GM12875 (cell line): ENCODE measurements around the gene LPA.

Experiments used
- H3K4me3 ChIP-seq: one replicate; pipeline ENCODE4 v1.5.1; 2011; ENCODE audit warnings: low read depth, low read length, control low read depth
- TF ChIP-seq, protein P1 (sequence below): IDR thresholded peaks from 2 replicates; pipeline ENCODE4 v1.5.1; 2011; ENCODE audit warnings: low read depth, mild to moderate bottlenecking, control low read depth, inconsistent platforms, low read length, moderate library complexity, borderline replicate concordance; ENCODE audit not compliant: insufficient read depth

The LPA gene

DNA sequence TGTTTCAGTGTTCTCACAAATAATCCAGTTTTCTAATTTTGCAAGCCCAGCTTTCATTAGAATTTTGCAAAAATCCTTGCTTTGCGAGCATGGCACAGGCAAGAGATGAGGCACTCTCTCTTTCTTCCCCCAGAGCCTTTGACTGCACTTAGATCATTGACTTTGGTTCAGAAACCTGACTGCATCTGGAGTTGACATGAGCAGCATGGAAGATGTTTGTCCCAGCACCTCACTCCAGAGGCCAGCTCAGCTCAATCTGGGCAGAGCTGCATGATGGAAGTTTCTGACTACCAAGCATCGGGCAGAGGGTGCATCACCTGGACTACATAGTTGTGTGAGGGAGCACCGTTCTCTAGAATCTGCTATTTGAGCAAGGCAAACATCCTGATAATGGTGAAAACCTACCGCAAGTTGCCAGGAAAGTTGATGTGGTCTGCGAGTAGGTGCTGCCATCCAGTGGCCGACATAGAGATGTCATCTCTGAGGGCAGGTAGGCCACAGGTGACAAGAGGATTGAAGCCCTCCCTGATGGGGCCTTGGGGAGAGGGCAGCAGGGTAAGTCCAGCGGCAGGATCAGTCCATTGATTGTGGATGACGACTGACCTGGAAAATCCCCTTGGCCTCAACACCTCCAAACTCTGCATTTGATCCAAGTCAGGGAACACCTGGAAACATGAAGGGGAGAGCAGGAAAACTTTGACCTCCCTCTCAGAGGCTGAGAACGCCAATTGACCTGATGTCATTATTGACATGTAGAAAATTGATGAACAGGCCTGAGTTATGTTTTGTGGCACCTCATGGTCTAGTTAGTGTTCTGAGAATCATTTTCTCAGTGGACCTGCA, 3.8 kb upstream of the LPA start:
- TF ChIP-seq, protein P1, sequence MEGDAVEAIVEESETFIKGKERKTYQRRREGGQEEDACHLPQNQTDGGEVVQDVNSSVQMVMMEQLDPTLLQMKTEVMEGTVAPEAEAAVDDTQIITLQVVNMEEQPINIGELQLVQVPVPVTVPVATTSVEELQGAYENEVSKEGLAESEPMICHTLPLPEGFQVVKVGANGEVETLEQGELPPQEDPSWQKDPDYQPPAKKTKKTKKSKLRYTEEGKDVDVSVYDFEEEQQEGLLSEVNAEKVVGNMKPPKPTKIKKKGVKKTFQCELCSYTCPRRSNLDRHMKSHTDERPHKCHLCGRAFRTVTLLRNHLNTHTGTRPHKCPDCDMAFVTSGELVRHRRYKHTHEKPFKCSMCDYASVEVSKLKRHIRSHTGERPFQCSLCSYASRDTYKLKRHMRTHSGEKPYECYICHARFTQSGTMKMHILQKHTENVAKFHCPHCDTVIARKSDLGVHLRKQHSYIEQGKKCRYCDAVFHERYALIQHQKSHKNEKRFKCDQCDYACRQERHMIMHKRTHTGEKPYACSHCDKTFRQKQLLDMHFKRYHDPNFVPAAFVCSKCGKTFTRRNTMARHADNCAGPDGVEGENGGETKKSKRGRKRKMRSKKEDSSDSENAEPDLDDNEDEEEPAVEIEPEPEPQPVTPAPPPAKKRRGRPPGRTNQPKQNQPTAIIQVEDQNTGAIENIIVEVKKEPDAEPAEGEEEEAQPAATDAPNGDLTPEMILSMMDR: peak; percentile 71; the same call in 1 of the 2 replicates
- H3K4me3 ChIP-seq: no peak overlapping the region

DNA sequence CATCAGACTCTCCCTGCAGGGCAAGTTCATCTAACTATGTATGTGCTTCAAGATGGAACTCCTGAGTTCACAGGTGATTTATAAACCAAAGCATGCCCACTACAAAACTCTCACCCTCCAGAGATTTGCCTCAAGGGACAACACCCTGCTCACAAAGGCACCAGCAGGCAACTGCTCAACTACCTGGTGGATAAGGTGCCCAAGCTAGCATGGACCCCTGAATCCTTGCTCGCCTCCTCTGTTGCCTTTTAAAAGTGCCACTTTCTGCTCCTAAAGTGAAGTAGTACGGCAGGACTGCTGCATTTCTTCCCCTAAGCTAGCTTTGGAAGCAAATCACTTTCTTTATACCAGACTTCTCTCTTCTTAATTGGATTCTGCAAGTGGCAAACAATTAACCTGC, 1.2 kb downstream of the LPA start:
- TF ChIP-seq, protein P1: no peak

DNA sequence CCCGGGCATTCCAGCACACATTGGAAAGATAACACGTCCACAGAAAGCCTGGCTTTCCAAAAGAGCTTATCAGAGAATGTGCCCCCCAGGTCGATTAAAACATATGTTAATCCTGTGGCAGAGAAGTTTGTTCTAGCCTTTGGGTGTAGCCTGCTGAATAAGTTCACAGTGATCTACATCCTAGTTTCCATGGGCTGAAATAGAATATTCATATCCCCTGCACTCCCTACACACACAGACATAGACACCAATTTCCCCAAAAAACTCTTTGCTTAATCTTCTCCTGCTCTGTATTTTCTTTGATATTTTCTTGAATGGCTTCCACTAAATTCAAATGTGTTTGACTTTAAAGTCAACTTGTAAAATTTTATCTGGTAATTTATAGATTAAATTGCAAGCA, 1.6 kb downstream of the LPA start:
- TF ChIP-seq, protein P1: no peak

More for the DNA sequence above, 1.2 kb downstream of the LPA start:
- H3K4me3 ChIP-seq: no peak overlapping the region

DNA sequence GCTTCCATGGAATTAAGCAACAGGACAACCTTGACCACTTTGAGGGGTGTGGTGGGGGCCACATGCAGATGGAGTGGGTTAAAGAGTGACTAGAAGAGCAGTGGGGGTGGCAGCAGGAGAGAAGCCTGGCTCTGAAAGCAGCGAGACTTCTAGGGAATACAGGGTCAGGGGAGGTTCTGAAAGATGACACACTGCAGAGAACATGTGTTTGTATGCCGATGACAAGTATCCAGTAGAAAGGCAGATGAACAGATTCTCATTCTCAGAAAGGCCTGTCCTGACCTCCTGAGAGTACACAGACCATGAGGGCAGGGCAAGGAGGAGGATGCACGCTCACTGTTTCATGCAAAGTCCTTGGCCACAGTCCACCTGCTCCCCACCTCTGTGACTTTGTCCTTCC, 2.9 kb downstream of the LPA start:
- TF ChIP-seq, protein P1: no peak
- H3K4me3 ChIP-seq: no peak overlapping the region

More for the DNA sequence above, 1.6 kb downstream of the LPA start:
- H3K4me3 ChIP-seq: no peak overlapping the region

DNA sequence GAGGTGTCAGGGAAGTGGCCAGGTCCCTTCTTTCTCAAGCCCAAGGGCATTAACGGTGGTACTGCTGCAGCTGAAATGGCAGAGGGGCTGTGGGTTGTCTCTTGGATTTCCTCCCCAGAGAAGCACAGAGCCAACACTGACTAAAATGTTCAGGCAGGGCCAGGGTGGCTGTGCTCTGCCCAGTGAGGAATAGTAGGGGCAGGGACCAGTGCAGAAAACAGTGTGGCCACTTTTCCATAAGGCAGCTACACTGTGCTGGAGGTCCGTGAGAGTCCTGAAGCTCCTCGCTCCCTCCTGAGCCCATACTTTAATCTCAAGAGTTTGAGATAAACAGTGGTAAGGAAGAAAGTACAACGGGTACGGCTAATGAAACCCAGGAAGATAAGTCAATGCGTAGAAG, 4.5 kb downstream of the LPA start:
- TF ChIP-seq, protein P1: no peak
- H3K4me3 ChIP-seq: no peak overlapping the region

DNA sequence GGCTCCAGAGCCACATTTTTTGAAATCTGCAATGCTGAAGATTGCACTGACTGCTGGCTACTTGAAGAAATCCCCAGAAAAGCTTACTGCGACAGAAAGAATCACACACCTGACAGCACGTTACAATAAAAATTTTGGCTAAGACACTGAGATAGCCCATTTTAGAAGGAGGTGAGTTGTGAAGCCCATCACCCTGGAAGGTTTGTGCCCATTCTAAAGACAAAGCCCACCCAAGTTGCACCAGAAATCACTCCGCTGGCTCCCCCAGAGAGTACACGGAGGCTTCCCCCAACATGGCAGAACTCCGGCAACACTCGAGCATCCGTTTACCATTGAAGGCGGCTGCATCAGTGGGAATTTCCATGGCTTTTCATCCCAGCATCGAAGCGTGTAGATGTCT, 29.4 kb downstream of the LPA start:
- TF ChIP-seq, protein P1: no peak

More for the DNA sequence above, 29.4 kb downstream of the LPA start:
- H3K4me3 ChIP-seq: no peak overlapping the region
